ELF-1 (cell line): ENCODE results near the gene PAPPA.
A peak's percentile ranks its signal among the peaks of the same experiment; 100 is the strongest.

ENCODE experiments used
- DNase-seq: peaks from one replicate; pipeline ENCODE4 v3.0.0-alpha.2; 2016; ENCODE audit warnings: low read depth, low spot score

Gene PAPPA, protein sequence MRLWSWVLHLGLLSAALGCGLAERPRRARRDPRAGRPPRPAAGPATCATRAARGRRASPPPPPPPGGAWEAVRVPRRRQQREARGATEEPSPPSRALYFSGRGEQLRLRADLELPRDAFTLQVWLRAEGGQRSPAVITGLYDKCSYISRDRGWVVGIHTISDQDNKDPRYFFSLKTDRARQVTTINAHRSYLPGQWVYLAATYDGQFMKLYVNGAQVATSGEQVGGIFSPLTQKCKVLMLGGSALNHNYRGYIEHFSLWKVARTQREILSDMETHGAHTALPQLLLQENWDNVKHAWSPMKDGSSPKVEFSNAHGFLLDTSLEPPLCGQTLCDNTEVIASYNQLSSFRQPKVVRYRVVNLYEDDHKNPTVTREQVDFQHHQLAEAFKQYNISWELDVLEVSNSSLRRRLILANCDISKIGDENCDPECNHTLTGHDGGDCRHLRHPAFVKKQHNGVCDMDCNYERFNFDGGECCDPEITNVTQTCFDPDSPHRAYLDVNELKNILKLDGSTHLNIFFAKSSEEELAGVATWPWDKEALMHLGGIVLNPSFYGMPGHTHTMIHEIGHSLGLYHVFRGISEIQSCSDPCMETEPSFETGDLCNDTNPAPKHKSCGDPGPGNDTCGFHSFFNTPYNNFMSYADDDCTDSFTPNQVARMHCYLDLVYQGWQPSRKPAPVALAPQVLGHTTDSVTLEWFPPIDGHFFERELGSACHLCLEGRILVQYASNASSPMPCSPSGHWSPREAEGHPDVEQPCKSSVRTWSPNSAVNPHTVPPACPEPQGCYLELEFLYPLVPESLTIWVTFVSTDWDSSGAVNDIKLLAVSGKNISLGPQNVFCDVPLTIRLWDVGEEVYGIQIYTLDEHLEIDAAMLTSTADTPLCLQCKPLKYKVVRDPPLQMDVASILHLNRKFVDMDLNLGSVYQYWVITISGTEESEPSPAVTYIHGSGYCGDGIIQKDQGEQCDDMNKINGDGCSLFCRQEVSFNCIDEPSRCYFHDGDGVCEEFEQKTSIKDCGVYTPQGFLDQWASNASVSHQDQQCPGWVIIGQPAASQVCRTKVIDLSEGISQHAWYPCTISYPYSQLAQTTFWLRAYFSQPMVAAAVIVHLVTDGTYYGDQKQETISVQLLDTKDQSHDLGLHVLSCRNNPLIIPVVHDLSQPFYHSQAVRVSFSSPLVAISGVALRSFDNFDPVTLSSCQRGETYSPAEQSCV (N-terminal part only)

DNA sequence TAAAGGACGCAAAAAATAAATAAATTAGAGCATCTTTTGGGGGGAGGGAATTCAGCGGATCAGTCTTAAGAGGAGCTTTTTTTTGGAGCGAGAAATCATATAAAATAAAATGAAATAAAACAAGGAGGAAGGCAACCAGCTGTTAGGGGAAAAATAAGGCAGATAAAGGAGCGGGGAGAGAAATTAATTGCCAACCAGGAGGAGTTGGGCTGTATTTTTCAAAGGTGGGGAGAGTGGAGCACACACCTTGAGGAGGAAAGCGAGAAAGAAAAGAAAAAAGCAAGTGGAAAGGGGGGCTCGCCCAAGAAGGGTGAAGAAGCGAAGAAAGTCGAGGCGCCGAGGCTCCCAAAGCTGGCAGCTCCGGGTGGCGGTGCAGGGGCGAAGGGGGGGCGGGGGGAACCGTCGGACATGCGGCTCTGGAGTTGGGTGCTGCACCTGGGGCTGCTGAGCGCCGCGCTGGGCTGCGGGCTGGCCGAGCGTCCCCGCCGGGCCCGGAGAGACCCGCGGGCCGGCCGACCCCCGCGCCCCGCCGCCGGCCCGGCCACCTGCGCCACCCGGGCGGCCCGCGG, at the start of gene PAPPA:
PAPPA (plus strand) TSS at position 27 of the 569 bp plus-strand sequence; CDS start at position 409, 382 bp downstream.
- DNase-seq = no peak

DNA sequence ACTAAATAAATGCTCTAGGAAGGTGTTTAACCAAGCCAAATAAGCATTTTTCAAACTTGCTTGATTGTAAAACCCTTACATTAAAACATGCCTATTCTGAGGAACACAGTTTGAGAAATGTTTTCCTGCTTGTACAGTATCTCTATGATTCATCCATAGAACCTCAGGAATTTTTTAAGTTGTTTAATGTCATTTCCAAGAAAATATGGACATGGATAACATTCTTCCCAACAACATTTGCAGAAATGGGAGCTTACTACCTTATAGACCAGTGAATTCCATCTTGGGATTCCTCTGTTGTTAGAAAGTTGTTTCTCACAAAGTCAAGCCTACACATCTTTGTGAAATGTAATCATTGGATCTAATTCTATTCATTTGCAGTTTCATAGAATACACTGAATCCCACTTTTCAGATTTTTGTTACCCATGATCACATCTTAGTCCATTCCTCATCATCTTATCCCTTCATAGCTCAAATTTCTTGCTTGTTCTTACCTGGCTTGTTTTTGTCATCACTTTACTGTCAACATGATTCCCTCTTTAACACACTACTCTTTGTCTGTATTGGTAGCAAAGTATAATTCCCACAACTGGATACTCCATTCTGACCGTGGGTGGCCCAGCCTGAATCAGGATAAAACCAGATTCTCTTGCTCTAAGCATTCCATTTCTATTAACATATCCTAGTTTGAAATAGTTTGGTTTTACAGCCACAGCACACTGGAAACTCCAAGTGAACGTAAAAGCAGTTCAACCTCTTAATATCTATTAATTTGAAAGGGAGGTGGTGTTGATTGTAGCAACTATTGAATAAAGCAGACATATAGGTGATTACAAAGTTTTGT, 49.4 kb upstream of the PAPPA start:
- DNase-seq = no peak

DNA sequence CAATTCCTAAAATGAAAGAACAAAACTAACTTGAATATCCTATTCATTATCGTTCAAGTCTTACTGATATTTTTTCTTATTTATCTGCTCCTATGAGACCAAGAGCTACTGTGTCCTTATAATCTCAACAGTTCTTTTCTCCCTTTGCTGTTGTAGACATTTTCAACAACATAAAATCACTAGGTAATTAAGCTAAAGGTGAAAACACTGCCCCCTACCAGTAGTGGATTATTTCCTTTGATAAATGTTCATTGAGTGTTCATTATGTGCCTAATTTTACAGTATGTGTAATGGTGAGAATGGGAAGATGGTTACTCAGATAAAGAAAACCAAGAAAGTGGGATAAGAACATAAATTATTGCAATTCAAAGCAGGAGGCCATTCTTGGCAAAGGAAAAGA, 41.4 kb upstream of the PAPPA start:
- no peak for DNase-seq

DNA sequence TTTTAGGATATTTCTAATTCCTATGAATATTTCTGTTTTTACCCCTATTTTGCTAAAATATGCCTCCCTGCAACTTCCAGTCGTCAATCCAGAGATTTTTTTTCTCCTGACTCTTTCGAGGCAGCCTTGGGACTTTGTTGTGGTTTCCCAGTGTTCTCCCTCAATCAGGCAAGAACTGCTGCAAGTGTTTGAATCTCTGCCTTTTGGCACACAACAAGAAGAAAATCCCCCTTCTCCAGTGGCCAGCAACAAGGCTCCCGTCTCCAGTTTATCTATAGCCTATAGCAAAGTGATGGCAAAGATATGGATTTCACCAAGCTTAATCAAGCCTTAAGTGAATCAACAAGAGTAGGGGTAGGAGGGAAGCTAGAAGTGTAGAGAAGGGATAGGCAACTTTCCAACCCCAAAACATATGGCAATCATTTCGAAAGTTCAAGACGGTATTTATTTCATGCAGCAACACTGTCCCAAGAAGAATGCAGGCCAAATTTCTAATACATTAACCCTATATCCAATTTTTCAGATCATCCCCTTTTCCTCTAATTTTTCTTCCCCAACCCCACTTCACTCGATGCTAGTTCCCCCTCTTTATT, 37.7 kb upstream of the PAPPA start:
- no peak for DNase-seq

DNA sequence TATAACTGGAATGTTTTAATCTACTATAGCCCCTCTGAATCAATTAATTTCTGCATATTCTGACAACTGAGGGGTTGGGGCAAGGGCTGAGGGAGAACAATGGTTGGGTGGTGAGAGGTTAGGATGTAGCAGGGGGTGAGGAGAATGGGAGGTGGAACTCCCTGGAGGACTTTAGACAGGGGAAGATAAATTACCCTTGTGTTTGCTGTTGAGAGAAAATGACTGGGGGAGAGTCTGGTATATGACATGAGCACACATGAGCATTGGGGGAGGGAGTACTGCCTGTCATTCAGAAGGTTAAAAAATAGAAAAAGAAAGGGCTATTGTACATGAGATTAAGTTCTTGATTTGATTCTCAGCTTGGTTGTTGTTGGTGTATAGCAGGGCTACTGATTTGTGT, 37.2 kb upstream of the PAPPA start:
- no peak for DNase-seq

DNA sequence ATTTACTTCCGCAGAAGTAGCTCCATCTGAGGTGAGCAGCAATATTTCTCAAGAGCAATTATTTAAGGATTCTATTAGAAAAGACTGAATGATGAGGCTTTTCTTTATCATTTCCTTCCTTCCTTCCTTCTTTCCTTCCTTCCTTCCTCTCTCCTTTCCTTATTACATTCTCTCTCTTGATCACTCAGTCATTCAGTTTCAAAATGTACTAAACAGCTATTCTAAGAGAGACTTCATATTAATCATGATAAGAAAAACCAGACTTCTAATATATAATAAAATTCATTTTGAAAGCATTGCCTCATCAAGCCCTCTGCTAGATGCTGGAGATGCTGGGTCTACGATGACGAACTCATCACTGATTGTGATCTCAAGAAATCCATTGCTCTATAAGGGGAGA, 30.4 kb upstream of the PAPPA start:
- no peak for DNase-seq

DNA sequence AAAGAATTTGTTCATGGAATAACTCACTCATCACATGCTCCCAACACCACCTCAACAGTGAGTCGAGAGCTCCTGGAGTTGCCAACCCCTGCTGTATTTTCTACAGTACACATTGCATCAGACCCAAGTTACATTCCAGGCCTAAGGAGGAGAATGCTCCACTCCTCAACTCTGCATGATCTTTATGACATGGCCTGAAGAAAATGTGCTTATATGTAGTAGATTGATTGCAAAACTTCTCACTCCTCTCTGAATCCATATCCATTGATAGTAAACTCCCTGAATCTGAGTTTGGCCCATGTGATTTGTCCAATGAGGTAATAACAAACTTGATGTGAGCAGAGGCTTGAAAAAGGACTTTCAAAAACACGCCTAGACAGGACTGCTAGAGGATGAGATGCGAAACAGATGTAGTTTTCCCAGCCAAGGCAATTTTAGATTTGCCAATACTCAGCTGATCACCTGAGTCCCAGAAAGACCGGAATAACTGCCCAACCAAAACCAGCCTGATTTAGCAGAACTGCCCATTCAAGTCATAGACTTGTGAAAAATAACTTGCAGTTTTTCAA, 29.0 kb upstream of the PAPPA start:
- no peak for DNase-seq

DNA sequence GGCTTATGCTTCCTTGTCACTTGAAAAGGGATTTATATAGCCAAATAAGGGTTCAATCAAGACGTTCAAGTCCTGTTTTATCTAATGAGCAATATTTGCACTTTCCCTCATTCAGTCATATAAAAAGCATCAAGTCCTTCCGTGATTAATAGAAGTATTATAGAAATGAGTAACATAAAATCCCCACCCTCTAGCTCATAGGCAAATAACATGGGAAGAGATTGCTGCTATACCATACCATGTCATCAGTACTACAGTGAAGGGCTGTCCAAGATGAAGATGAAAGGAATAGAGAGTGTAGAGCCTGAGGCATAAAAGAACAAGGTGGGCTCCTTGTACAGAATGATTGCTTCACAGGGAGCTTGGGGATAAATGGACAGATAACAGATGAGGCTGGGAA, 20.4 kb upstream of the PAPPA start:
- DNase-seq = no peak

DNA sequence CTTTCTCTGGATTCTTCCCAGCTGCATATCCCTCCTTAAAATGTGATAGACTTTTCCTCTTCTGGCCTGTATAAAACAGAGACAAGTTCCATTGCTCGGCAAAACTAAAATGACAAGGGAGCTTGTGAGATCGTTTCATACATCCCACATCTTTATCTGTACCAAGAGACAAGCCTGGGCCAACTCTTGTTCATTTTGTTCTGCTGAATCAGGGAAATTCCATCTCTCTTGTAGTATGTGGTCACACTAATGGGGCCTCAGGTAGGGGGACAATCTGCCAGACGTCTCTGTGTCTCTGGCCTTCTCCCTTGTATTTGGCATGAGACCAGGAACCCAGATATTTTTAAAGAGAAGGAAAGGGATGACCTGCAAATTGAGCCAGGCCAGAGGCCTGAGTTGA, 18.6 kb upstream of the PAPPA start:
- no peak for DNase-seq

DNA sequence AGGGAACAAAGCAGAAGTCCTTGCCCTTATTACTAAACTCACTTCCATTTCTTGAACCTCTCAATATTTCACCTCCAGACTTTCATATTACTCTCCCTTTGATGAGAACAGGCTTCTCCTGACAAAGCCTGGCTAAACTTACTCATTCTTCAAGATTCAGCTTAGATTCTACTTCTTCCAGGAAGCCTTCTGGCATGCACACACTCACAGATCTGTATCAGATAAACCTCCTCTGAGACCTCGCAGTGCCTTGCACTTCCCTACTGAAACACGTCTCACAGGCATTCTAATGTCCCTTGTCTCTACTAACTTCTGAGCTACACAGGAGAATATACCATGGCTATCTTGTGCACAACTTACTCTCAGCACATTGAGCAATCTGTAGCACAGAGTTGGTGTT, 16.6 kb upstream of the PAPPA start:
- DNase-seq = no peak

DNA sequence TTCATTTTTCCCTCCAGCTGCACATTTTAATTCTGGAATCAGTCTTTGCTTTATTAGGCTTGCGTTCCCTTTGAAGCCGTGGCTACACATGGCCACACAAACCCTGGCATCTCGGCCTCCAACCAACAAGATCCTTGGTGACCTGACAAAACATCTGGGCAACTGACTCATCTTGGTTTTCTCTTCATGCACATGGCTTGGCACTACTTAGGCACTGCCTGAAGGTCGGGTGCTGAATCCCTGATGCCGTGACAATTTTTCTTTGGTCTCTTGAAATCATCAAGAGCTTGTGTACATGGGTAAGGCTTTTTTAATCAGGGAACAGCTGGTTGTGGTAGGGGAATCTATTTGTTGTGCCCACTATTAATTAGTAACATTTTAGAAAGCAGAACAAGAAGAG, 16.0 kb upstream of the PAPPA start:
- DNase-seq = no peak

DNA sequence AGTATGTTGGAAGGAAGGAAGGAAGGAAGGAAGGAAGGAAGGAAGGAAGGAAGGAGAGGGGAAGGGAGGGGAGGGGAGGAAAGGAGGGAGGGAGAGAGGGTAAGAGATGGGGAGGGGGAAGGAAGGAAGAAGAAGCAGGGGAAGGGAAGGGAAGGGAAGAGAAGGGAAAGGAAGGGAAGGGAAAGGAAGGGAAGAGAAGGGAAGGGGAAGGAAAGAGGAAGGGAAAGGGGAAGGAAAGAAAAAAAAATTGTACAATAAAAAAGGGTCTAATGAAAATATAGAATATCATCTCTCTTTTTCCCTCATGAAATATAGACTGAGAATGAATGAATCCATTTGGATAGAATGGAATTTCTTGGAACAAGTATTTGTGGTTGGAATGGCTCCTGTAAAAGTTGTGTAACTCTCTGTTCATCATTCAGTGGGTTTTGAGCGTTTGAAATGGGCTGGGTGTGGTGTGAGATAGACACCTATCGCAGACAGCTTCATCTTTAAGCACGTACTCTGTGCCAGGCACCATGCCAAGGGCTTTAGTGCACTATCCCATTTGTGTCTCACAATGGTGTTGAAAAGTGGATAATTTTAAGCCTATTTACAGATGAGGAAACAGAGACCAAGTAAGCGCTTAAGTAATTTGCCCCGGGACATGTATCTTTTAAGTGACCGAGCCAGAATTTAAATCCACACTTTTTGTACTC, 11.6 kb upstream of the PAPPA start:
- no peak for DNase-seq

DNA sequence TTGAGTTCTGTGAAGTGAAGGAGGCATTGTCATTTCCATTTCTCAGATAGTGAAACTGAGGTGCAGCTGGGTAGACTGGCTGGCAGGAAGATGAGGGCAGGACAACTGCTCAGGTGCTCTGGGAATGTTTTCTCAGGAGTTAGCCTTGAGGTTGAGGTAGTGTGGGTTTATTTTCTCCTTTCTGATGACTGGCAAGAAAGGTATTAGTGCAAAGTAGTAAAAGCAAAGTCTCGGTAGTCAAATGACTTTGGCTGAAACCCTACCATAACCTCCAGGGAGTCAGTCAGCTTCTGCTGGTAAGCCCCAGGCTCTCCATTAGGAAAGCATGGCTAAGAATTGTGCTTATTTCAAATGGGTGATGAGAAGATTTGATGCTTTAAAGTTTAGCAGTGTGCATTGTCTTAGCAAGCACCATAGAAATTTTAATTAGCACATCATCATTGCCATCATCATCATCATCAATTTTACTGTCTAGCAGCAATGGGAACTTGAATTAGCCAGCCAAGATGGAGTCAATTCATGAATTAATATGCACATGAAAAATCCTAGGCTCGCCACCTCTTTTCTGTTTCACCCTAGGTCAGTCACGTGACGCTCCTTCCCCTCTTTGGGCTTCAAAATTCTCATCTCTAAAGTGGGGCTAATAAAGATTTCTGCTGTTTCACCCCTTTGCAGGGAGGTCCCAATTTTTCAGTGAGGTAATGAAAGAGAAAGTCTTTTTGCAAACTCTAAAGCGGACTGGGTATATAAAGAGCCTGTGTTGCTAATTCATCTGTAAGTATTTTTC, 10.7 kb upstream of the PAPPA start:
- no peak for DNase-seq

DNA sequence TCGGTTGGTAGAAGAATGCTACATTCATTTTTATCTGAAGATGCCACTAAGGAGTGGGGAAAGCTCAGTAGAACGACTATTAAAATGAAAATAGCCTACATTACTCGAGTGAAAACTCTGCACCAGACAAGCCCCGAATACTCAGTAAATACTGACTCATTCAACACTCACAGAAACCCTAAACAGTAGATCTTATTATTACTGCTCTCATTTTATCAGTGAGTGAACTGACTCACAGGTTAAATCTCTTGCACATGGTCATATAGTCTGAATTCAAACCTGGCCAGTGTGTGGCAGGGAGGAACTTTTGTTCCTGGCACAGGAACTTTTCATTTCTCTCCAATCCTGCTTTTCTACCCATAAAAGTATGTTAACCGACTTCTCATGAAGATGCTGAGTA, 9.6 kb upstream of the PAPPA start:
- DNase-seq = no peak

DNA sequence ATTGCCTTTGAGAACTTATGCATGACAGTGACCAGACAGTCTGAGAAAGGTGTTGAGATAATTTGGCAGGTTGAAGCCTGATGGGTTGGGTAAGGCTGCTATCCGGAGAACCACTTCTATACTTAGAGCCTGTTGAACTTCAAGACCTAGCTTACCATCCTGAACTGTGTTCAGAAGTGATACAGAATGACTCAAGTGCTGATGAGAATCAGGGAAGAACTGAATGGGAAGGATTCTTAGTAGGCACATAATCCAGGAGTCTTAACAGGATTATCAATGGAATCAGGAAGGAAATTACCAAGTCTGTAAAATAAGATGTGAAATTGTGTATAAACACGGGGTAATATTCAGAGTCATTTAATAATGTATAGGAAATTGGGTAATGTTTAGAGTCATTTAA, 9.0 kb upstream of the PAPPA start:
- no peak for DNase-seq

DNA sequence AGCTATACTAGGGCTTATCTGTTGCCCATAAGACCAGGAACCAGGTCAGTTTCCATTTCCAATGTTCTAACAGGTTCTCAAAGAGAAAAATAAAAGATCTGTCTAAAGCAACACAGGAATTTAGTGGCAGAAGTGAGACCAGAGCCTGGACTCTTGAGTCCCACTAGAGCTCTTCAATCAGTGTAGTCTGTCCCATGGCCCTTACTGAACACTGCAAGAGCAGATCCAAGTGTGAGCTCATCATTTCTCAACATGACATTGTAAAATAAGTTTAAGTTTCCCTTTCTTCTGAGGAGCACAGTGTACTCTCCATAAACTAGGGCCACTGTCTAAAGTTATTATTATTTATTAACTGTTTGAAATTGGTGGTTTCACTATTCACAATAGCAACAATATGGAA, 8.6 kb upstream of the PAPPA start:
- DNase-seq = no peak

DNA sequence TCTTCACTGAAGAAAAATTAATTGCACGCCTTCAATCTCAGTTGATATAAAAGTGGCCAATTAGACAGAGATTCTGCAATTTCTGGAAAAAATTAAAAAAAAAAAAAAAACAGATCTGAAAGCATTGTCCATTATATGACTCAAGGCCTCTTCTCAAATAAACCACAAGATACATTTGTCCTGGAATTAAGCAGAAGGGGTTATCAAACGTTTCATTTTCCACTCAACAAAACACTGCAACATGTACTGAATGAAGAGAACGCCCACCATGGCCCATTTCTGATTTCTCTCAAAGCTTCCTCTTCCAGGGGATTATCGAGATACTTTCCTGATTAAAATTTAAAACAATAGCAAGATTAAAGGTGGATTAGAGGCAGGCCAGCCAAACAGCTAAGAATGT, 5.8 kb upstream of the PAPPA start:
- DNase-seq = no peak

DNA sequence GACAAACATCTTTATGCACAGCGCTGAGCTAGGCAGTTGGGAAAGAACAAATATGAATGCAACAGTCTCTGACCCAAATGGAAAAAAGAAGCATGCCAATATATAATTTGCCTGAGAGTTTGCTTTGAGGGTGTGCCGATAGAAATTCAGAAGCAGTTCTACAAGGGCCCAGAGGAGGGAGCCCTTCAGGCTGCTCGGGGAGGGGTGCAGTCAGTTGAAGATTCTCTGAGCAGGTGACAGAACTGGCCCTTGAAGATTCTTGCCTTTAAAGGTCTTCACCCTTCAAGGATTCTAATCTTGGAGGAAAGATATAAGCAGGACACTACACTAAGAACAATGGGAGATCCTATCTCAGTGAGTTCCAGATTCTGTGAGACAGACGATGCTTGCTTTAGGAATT, 3.7 kb upstream of the PAPPA start:
- peak; percentile 72 for DNase-seq

DNA sequence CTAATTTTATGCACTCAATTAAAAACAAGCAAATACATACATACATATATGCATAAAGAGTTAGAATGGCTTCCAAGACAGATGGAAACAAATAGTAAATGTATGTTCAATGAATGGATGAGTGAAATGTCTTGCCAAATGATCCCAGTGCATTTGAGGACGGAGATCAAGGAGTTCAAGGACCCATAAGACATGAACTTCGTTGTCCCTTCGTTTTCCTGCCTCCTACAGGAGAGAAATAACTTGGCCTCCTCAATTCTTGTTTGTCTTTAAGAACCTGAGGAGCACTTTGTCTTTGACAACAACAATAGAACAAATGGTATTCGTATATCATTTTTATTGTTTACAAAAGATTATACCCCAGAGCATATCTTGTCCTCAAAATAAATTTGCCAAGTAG, 2.4 kb upstream of the PAPPA start:
- no peak for DNase-seq
